HG02588 (cell line): Measurements from ENCODE around the gene SH3RF3.

Experiments
- ATAC-seq: cut with Tn5 transposase; IDR thresholded peaks from one replicate; pipeline ENCODE4 v1.9.1; 2021; ENCODE audit warnings: mild to moderate bottlenecking, moderate library complexity; ENCODE audit not compliant: unreplicated experiment

SH3RF3 gene

GRCh38 chr2:109231996-109232705 is 103.1 kb downstream of the SH3RF3 start:
- no peak for ATAC-seq

DNA sequence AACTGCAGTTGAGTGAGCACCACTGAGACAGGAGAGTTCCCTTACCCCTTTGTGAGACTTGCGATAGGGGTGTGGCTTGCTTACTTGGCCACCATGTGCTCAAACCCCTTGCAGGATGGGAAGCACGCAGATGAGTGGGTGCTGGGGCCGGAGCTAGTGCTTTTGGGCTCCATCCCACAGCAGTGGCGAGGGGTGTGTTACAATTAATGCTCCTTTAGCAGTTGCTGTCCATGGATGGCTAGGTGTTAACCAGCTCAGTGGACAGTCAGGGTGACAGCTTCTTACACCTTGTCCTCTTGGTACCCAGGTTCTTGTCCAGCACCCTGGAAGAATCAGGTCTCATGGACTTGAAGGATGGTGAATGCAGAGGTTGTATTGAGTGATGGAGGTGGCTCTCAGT is 103.9 kb downstream of the SH3RF3 start:
- ATAC-seq, result no peak

DNA sequence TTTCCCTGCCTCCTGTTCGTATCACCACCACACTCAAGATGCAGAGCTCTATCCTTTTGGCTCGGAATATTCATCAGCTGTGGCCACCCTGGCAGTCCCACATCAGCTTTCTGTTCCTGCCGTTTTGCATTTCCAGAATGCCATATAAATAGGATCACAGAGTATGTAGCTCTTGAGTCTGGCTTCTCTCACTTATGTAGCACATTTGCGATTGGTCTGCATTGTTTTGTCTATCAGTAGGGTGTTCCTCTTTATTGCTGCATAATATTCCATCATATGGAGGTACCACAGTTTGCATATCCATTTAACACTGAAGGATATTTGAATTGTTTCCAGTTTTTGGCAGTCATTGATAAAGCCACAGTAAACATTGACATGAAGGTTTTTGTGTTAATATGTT is 104.6 kb downstream of the SH3RF3 start:
- ATAC-seq, result no peak

- ATAC-seq, result no peak
Measured at GRCh38 chr2:109234355-109234754, 105.3 kb downstream of the SH3RF3 start.

DNA sequence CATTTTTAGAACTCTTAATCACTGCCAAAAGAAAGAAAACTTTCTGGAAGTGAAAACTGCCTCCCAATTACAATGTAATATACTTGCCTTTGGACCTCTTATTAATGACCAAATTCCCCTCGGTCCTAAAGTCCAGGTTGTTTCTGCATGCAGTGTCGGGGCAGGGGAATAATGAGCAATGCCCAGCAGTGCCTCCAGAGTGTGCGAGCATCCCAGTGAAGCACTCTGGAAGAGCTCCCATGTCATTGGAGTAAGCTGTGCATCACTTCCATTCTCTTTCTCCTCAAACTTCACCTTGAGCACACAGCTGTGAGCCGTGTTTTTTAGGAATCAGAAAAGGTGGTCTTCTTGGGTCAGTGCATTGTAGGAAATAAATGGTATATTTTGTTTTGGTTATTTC is 107.1 kb downstream of the SH3RF3 start:
- ATAC-seq, result no peak

DNA sequence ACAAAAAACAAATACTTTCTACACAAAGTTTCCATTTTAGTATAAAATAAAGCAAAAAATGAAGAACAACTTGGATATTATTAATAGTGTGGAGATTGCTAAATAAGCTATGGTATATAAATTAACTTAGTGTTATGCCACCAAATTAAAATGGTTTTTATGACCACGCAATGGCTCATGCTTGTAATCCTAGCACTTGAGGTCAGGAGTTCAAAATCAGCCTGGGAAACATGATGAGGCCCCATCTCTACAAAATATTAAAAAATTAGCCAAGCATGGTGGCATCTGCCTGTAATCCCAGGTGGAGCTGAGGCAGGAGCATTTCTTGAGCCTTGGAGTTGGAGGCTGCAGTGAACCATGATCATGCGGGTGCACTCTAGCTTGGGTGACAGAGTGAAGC is 108.8 kb downstream of the SH3RF3 start:
- no peak for ATAC-seq

DNA sequence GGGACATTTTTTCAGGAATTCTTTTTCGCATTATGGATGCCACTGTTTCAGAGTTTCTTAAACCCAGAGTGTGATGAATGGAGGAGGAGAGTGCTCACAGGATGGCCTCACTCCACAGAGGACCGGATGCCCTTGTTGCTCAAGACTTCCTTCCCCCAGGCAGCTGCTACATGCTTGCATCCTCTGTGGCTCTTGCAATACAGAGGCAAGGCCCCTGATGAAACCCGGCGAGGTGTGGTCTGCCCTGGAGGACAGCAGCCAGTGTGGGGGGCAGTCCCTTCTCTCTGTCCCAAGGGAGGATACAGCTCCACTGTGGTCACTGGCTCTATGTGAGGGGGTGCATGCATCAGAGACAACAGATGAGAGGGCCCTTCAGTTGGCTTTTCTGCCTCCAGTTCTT is 109.6 kb downstream of the SH3RF3 start:
- ATAC-seq, result peak; percentile 88

GRCh38 chr2:109239720-109240119 is 110.7 kb downstream of the SH3RF3 start:
- ATAC-seq, result no peak

DNA sequence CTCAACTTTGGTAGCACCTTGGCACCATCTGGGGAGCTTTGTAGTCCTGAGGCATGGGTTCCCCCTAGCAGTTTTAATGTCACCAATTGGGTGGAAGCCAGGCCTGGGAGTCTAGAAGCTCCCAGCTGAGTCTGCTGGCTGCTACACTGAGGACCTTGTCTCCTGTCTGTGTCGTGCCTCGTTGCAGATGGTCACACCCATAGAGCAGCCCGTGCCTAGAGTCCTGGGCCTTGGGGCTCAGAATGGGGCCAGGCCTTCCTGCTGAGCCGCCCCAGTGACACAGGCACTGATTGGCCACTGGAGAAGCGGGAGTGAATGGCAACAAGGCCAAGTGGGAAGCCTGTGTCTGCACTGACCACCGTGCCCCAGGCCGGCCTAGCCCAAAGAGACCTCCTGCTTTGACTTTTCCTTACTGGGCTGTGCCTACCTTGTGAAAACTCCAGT is 113.2 kb downstream of the SH3RF3 start:
- ATAC-seq, result no peak

DNA sequence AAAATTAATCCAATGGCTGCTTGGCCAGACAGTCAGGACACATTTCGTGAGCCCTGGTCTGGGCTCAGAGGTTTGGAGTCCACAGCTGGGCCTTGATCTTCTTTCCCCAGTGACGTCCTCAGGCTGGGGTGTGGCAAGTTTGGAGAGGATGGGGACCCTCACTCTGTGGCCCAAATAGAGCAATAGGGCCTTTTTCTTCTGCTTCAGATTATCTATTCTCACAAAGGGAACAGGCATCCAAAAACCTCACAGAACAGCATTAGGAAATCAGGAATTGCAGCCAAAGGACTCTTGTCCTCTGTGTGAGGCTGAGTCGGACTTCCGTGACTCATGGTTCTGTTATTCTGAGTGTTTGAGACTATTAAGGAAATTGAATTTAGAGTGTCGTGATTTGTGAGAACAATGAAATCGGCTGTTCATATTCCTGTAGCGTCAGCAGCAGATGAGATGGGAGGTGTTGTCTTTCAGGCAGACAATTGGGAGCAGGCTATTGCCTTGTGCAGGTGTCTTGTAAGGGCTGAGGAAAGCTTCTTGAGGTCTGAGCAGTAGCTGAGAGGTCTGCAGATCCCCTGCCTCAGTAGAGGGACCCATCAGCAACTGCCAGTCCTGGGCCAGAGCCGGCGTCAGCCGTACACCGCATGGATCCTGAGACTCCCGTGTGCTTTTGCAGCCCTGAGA is 113.8 kb downstream of the SH3RF3 start:
- no peak for ATAC-seq

DNA sequence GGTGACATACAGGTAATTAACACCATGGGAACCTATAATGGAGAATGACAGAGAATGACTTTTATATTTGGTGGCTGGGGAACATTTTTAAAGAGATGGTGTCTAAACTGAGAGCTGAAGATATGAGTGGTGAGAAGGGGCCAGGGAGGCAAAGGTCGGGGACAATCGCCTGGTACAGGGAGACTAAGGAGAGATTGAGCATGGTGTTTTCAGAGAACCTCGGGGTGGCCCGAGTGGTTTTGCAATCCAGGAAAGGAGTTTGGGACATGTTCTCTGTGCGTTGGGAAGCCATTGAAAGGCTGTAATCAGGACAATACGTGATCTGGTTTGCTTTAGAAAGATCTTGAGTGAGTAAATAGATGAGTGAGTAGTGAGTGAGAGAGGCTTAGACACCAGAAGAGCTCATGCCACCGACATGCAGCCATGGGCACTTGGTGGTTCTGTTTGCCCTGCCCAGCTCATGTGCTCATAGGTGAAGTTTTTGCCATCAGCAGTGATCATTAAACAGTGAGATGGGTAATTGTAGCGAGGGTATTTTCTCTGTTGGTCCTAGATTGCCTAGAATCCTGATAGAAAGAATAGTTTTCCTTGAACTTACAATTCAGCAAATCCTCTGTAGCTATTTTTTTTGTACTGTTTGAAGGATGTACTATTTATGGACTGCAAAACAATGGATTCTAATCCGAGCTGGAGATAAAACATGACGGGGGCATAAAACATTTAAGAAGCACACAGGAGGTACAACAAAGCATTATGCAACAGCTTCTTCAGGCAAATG is 114.7 kb downstream of the SH3RF3 start:
- ATAC-seq, result no peak

DNA sequence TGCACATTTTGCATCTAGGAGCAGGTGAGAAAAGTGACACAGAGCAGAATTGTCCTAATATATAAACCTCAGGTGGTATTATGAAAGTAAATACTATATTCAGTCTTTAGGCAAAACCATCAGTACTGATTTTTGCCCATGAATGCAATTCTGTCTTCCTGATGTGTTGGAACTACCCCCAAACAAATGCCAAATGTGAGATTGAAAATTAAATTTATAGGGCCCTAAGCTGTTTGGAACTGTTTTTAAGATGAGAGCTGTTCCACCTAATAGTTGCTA is 115.2 kb downstream of the SH3RF3 start:
- no peak for ATAC-seq

GRCh38 chr2:109244750-109245382 is 115.9 kb downstream of the SH3RF3 start:
- no peak for ATAC-seq

DNA sequence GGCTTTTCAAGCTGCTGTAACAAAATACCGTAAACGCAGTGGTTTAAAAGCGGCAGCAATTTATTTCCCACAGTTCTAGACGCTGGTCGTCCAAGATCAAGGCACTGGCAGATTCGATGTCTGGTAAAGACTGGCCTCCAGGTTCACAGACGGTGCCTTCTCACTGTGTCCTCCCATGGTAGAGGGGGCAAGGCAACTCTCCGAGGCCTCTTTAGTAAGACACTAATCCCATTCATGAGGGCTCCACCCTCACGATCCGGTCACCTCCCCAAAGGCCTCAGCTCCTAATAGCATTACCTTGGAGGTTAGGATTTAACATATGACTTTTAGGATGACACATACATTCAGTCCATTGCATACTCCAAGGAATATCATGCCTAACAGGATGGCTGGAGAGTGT is 117.2 kb downstream of the SH3RF3 start:
- ATAC-seq, result no peak

DNA sequence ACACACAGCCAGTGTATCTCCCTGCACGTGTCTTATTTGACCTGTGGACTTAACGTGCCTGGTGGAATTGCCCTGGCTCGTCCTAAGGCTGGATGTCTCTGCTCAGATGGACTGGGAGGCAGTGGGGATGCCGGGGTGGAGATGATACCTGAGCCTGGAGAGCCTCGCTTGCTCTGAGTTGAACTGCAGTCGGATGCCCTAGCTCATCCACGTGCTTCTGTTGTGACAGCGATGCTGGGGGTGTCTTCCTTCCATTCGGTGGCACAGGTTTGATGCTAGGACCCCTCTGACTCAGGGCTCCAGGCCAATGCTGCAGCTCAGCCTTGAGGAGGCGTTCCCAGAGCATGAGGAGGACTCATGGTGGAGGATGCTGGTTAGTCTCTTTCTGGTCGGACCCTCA is 117.6 kb downstream of the SH3RF3 start:
- ATAC-seq, result no peak

DNA sequence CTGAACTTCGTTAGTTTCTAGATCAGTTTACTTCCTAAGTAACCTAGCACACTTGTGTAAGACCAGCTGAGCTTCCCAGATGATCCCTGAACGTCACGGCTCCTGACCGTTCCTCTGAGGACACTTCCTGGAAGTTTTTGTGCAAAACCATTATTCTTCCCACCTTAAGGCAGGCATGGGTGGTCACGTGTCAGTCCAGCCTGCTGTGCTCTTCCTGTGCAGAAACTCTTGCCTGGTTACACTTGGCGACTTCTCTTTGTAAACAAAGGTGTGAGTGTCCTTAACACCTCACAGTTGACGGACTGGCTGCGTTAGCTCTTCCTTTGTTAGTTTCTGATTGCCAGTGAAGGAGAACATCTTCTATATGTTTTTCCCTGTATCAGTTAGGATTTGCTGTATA is 118.3 kb downstream of the SH3RF3 start:
- no peak for ATAC-seq

- no peak for ATAC-seq
Measured at GRCh38 chr2:109247812-109248211, 118.8 kb downstream of the SH3RF3 start.

DNA sequence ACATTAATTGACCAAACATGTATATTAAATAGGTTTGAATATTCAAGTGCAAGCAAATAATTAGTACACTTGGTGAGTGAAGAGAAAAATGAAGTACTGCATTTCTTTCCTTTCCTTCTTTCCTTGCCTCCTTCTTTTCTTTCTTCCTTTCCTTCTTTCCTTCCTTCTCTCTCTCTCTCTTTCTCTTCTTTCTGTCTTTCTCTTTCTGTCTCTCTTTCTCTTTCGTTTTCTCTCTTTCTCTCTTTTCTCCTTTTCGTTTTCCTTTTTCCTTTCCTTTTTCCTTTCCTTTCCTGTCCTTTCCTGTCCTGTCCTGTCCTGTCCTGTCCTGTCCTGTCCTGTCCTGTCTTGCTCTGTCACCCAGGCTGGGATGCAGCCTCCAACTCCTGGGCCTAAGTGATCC is 119.6 kb downstream of the SH3RF3 start:
- ATAC-seq, result no peak

DNA sequence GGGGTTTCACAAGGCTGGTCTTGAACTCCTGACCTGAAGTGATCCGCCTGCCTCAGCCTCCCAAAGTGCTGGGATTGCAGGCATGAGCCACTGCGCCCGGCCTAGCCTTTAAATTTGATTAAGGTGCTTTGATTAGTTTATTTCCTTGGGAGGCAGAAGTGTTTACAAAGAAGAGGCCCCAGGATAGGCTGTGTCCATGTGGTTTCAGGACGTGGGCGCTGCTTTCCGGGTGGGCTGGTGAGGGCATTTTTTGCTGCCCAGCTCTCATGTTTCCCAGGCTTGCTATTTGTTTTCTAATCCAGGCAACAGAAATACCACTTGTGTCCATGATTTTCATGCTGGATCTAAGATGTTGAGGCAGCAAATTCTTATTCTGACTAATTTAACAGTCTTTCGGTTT is 124.2 kb downstream of the SH3RF3 start:
- no peak for ATAC-seq

DNA sequence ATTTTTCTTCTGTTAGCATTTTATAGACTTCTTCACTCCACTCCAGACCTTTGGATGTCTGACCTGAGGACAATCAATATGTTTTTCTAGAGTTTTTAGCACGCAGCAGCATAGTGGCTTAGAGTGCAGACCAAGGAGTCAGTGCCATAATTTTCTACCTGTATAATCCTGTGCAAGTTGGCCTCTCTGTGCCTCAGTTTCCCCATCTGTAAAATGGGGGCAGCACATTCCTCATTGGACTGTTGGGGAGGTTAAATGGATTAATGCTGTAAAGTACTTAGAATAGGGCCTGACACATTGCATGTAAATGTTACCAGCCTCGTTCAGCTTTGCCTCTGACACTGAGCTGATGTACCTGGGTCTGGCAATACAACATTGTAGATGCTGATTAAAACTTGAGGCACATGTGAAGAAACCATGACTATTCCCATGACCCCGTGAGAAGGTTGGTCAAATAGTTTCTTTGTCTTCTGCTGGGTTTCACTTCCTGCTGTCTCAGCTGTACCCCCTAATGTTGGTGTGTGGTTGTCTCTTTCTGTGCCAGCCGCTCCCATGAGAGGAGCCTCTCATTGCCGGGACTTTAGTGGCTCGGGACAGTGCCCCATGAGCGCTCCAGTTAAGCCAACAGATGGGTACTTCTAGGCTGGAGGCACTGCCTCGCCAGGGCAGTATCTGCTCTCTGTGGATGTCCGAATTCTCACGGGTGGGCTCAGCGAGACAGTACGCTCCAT is 125.3 kb downstream of the SH3RF3 start:
- no peak for ATAC-seq

DNA sequence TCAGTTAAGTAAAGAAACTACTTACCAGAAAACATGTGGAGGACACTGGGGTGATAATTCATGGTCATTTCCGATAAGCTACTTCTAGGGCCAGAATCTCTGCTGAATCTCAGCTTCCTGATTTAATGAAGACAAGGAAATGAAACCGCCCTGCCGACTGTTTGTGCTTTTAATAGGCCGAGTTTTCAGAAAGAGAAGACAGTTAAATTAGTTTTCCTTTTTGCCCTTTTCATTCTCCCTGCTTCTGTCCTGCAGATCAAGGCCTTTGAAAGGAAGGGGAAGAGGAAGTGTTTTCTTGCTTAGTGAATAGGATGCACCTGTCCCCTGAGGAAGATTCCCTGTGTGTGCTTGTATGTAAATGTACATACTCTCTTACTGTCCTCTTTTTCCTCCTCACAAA is 126.6 kb downstream of the SH3RF3 start:
- no peak for ATAC-seq
